Loucy (cell line): Measurements from ENCODE around the gene AKAP11.

Source experiments
- H2AFZ ChIP-seq: fragments of 200-600 bp; sonication (generic); 2 replicates; pipeline ENCODE4 v1.6.0; 2016; ENCODE audit warnings: antibody characterized with exemption, mild to moderate bottlenecking, low read length, moderate library complexity
- H3F3A ChIP-seq: fragments of 200-600 bp; 2 replicates; pipeline ENCODE4 v1.6.0; 2016; ENCODE audit warnings: antibody characterized with exemption, low read depth, mild to moderate bottlenecking
- H3K27me3 ChIP-seq: fragments of 200-600 bp; sonication (generic); 2 replicates; pipeline ENCODE4 v1.6.1; 2014; ENCODE audit warnings: low read length, mild to moderate bottlenecking; ENCODE audit not compliant: insufficient read depth, poor library complexity, severe bottlenecking
- H3K36me3 ChIP-seq: fragments of 200-600 bp; sonication (generic); 2 replicates; pipeline ENCODE4 v1.6.1; 2016; ENCODE audit warnings: low read length; ENCODE audit not compliant: insufficient read depth
- H3K4me1 ChIP-seq: fragments of 200-600 bp; sonication (generic); 2 replicates; pipeline ENCODE4 v1.5.1; 2014; ENCODE audit warnings: low read length, mild to moderate bottlenecking; ENCODE audit not compliant: insufficient read depth, poor library complexity, severe bottlenecking
- H3K4me2 ChIP-seq: fragments of 200-600 bp; sonication (generic); 2 replicates; pipeline ENCODE4 v1.6.0; 2014; ENCODE audit warnings: antibody characterized with exemption, low read length, low read depth, mild to moderate bottlenecking; ENCODE audit not compliant: poor library complexity, severe bottlenecking
- H3K4me3 ChIP-seq: fragments of 200-600 bp; sonication (generic); 2 replicates; pipeline ENCODE4 v1.5.1; 2014; ENCODE audit warnings: low read length, mild to moderate bottlenecking, mixed read lengths; ENCODE audit not compliant: poor library complexity, severe bottlenecking
- H3K79me2 ChIP-seq: fragments of 200-600 bp; sonication (generic); 2 replicates; pipeline ENCODE4 v1.6.1; 2014; ENCODE audit warnings: low read length; ENCODE audit not compliant: insufficient read depth
- H3K9ac ChIP-seq: fragments of 200-600 bp; sonication (generic); 2 replicates; pipeline ENCODE4 v1.6.0; 2014; ENCODE audit warnings: mild to moderate bottlenecking, low read depth, low read length, moderate library complexity; ENCODE audit not compliant: poor library complexity, severe bottlenecking
- H3K9me2 ChIP-seq: fragments of 200-600 bp; sonication (generic); replicated peaks from 2 replicates; pipeline ENCODE4 v1.6.1; 2016; ENCODE audit warnings: low read depth, low read length, mixed read lengths
- H3K9me3 ChIP-seq: fragments of 200-600 bp; sonication (generic); 2 replicates; pipeline ENCODE4 v1.6.1; 2014; ENCODE audit warnings: mild to moderate bottlenecking, antibody characterized with exemption, low read length, low read depth; ENCODE audit not compliant: insufficient read depth
- H4K20me1 ChIP-seq: fragments of 200-600 bp; sonication (generic); 2 replicates; pipeline ENCODE4 v1.6.0; 2014; ENCODE audit warnings: antibody characterized with exemption, low read length, mild to moderate bottlenecking; ENCODE audit not compliant: insufficient read depth, poor library complexity, severe bottlenecking
- EZH2phosphoT487 ChIP-seq: fragments of 200-600 bp; IDR thresholded peaks from 2 replicates; pipeline ENCODE4 v1.6.1; 2018; ENCODE audit warnings: antibody characterized with exemption, mild to moderate bottlenecking, moderate library complexity, borderline replicate concordance
- TF ChIP-seq, protein P1 (sequence below): fragments of 200-600 bp; sonication (generic); conservative IDR thresholded peaks from 2 replicates; pipeline ENCODE4 v1.5.1; 2014; ENCODE audit warnings: mild to moderate bottlenecking, antibody characterized with exemption, low read length

Gene AKAP11

DNA sequence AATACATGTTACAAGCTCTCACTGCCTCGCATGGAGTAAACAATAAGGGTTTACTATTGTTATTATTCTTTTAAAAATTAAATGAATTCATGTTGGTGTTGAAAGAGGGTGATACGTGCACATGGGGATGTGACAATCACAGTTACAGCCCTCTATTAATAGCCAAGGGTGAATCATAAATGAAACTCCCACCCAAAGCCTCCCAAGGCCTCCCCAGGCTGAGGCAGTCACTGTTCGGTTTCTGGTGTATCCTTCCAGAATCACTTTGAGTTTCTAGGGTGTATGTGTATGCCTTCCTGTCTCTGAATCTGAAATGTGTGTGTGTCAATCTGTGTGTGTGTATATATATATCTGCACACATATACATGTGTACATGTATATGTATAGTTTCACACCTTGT lies 73.4 kb downstream of the AKAP11 start:
- Histone ChIP-seq H3K4me1 (peaks cover 8% of the 10 kb centered on the region), H3K9me2 (no peaks in the 10 kb centered on the region), H3K27me3 (no peaks in the 10 kb centered on the region), H3K79me2 (no peaks in the 10 kb centered on the region), H3K9me3 (no peaks in the 10 kb centered on the region), H3K4me2 (no peak overlapping the region), H2AFZ (no peak overlapping the region), H3F3A (no peaks in the 10 kb centered on the region), H3K4me3 (no peak overlapping the region), H4K20me1 (no peaks in the 10 kb centered on the region), H3K36me3 (no peaks in the 10 kb centered on the region), H3K9ac (no peak overlapping the region)
- TF ChIP-seq, protein P1, sequence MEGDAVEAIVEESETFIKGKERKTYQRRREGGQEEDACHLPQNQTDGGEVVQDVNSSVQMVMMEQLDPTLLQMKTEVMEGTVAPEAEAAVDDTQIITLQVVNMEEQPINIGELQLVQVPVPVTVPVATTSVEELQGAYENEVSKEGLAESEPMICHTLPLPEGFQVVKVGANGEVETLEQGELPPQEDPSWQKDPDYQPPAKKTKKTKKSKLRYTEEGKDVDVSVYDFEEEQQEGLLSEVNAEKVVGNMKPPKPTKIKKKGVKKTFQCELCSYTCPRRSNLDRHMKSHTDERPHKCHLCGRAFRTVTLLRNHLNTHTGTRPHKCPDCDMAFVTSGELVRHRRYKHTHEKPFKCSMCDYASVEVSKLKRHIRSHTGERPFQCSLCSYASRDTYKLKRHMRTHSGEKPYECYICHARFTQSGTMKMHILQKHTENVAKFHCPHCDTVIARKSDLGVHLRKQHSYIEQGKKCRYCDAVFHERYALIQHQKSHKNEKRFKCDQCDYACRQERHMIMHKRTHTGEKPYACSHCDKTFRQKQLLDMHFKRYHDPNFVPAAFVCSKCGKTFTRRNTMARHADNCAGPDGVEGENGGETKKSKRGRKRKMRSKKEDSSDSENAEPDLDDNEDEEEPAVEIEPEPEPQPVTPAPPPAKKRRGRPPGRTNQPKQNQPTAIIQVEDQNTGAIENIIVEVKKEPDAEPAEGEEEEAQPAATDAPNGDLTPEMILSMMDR, result no peak
- TF ChIP-seq EZH2phosphoT487, result no peak

DNA sequence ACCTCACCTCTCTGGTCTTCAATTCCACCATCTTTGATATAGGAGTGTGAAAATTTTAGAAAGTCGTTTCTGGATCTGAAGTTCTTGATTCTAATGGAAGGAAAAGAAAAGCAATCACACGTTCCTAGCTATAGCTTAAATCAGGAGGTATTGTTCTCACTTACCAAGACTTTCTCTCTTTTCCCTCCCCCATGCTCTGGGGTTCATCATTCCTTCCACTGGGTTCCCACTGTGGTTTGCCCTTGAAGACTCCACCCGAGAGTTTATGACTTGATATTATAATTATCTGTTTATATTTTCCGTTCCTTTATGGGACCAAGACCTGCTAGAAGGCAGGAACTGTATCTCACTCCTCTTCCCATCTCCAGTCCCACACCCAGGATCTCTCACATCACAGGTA lies 76.6 kb downstream of the AKAP11 start:
- H3K36me3 ChIP-seq, result no peaks in the 10 kb centered on the region
- no peaks in the 10 kb centered on the region for H4K20me1 ChIP-seq
- no peaks in the 10 kb centered on the region for H3K9me2 ChIP-seq
- H2AFZ ChIP-seq, result no peak overlapping the region
- H3F3A ChIP-seq, result no peaks in the 10 kb centered on the region
- no peaks in the 10 kb centered on the region for H3K27me3 ChIP-seq
- no peaks in the 10 kb centered on the region for H3K9me3 ChIP-seq
- H3K4me2 ChIP-seq, result no peak overlapping the region
- no peak overlapping the region for H3K9ac ChIP-seq
- H3K4me3 ChIP-seq, result no peak overlapping the region
- TF ChIP-seq EZH2phosphoT487, result no peak
- TF ChIP-seq, protein P1, result no peak
- H3K79me2 ChIP-seq, result no peaks in the 10 kb centered on the region
- peaks cover 8% of the 10 kb centered on the region for H3K4me1 ChIP-seq

DNA sequence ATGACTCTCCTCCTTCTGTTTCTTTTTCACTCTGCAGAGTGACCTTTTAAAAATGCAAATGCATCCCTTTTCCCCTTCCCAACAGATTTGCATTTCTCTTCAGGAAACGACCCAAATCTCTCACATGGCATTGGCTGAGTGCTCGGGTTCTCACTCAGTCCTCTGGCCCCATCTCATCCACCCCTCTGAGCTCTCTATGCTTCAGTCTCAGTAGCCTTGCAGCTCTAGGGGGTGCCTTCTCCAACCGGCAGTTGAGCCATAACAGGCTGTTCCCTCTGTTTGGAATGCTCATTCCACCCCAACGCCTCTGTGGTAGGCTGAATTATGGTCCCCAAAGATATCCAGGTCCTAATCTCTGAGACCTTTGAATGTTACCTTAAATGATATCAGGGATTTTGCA lies 78.2 kb downstream of the AKAP11 start:
- Histone ChIP-seq H3K9ac (no peak overlapping the region), H3K36me3 (no peaks in the 10 kb centered on the region), H2AFZ (no peak overlapping the region), H3K9me3 (no peaks in the 10 kb centered on the region), H3F3A (0 out of 2 replicates have a peak, but pooled peaks cover 3% of the 10 kb centered on the region), H3K79me2 (no peaks in the 10 kb centered on the region), H4K20me1 (no peaks in the 10 kb centered on the region), H3K27me3 (no peaks in the 10 kb centered on the region), H3K4me3 (no peak overlapping the region), H3K4me2 (no peak overlapping the region), H3K4me1 (peaks cover 23% of the 10 kb centered on the region), H3K9me2 (no peaks in the 10 kb centered on the region)
- no peak for TF ChIP-seq EZH2phosphoT487
- TF ChIP-seq, protein P1, result no peak
